ENCODE results near the gene RPUSD4. TPM values are rescaled to one million over a fixed set of nuclear protein-coding genes. Genes with fewer than 3 reads are reported as not detected.

RPUSD4 gene
- polyA plus RNA-seq, 1 of the 3 experiments (the other 2 are of a cell fraction), result 18.0 TPM

- no peaks in the 10 kb centered on the region for H3K9me2 ChIP-seq
- POLR2A ChIA-PET, result no interaction called here
- H3K4me3 ChIP-seq (ENCODE audit: low read depth in 2 of 2, low read length in 1 of 2), result no peak overlapping the region
- no peaks in the 10 kb centered on the region for H3K79me2 ChIP-seq (ENCODE audit: insufficient read depth)
- no peak overlapping the region for H3K9ac ChIP-seq
- H3K4me2 ChIP-seq, result no peak overlapping the region
- H3K27ac ChIP-seq (ENCODE audit: low read depth in 2 of 2, low read length in 1 of 2), result no peak overlapping the region
- peaks cover 0 to 3% of the 10 kb centered on the region in 2 experiments for H3K36me3 ChIP-seq (replicated peaks in 1 of 2; ENCODE audit: control insufficient read depth in 1 of 2, insufficient read depth in 2 of 2, low read length in 1 of 2)
- H2AFZ ChIP-seq (ENCODE audit: low read depth), result no peak overlapping the region
- WGBS (ENCODE audit: low lambda C conversion rate), result 90% methylated on average over 7 of the region's 15 CpGs
- no peaks in the 10 kb centered on the region for H4K20me1 ChIP-seq (ENCODE audit: insufficient read depth)
- H3F3A ChIP-seq (replicated peaks; ENCODE audit: insufficient read depth), result no peaks in the 10 kb centered on the region
- CTCF ChIA-PET, result interaction anchor here (0.6 to 1.4 kb wide), 7 partner anchors 11 to 125 kb away, joined by 3 to 4 read pairs (median 3); no protein-coding TSS in a partner anchor
- TF ChIP-seq TAF1 (IDR thresholded peaks at IDR 0.05; ENCODE audit: borderline replicate concordance, low read depth, low read length) (no peak), CHD2 (IDR thresholded peaks at IDR 0.05; ENCODE audit: low read length, partially characterized antibody) (no peak), SMC3 (IDR thresholded peaks at IDR 0.05; ENCODE audit: low read depth, low read length) (no peak), ELF1 (IDR thresholded peaks at IDR 0.05) (no peak), RXRA (IDR thresholded peaks at IDR 0.05; ENCODE audit: borderline replicate concordance, low read depth) (no peak), CTCF (IDR thresholded peaks at IDR 0.05) (no peak), USF1 (IDR thresholded peaks at IDR 0.05; ENCODE audit: borderline replicate concordance, low read depth) (no peak), MXI1 (IDR thresholded peaks at IDR 0.05; ENCODE audit: low read depth, low read length) (no peak)
- H3K27me3 ChIP-seq (ENCODE audit: insufficient read depth), result no peaks in the 10 kb centered on the region
- H3K4me1 ChIP-seq (ENCODE audit: control insufficient read depth in 1 of 2, insufficient read depth in 2 of 2, low read depth in 1 of 2, low read length in 1 of 2), result peaks cover 0 to 11% of the 10 kb centered on the region in 2 experiments; a peak in 1 of 4 replicates
- DNase-seq, result no peak
- H3K9me3 ChIP-seq, result no peaks in the 10 kb centered on the region
These were observed 25.3 kb downstream of the RPUSD4 start for GRCh38 chr11:126186025-126186698.

GRCh38 chr11:126185259-126186024 is 26.0 kb downstream of the RPUSD4 start:
- H3K9me3 ChIP-seq, result no peaks in the 10 kb centered on the region
- POLR2A ChIA-PET, result interaction anchor here (0.5 kb wide), 1 partner anchor 501 kb away, joined by 3 read pairs; no protein-coding TSS in a partner anchor
- no peaks in the 10 kb centered on the region for H3K27me3 ChIP-seq (ENCODE audit: insufficient read depth)
- H3K9me2 ChIP-seq, result no peaks in the 10 kb centered on the region
- no peak for TF ChIP-seq MEF2A (IDR thresholded peaks at IDR 0.05; ENCODE audit: borderline replicate concordance, low read depth)
- TF ChIP-seq POLR2AphosphoS5 (IDR thresholded peaks at IDR 0.05; ENCODE audit: low read depth, low read length), result no peak
- no peak for TF ChIP-seq TEAD4 (IDR thresholded peaks at IDR 0.05; ENCODE audit: borderline replicate concordance, insufficient read depth)
- no peak for TF ChIP-seq IRF3 (IDR thresholded peaks at IDR 0.05; ENCODE audit: low read depth, low read length)
- TF ChIP-seq REST (IDR thresholded peaks at IDR 0.05; ENCODE audit: low read depth, low read length), result no peak
- H3K9ac ChIP-seq, result no peak overlapping the region
- H2AFZ ChIP-seq (ENCODE audit: low read depth), result no peak overlapping the region
- H3K27ac ChIP-seq (ENCODE audit: low read depth in 2 of 2, low read length in 1 of 2), result no peak overlapping the region
- no peaks in the 10 kb centered on the region for H4K20me1 ChIP-seq (ENCODE audit: insufficient read depth)
- H3K79me2 ChIP-seq (ENCODE audit: insufficient read depth), result no peaks in the 10 kb centered on the region
- no peak overlapping the region for H3K4me3 ChIP-seq (ENCODE audit: low read depth in 2 of 2, low read length in 1 of 2)
- CTCF ChIA-PET, result interaction anchor here (1.4 kb wide), 1 partner anchor 72 kb away, joined by 3 read pairs; no protein-coding TSS in a partner anchor
- peaks cover 0 to 4% of the 10 kb centered on the region in 2 experiments; a peak in 1 of 4 replicates for H3K4me1 ChIP-seq (ENCODE audit: control insufficient read depth in 1 of 2, insufficient read depth in 2 of 2, low read depth in 1 of 2, low read length in 1 of 2)
- no peak overlapping the region for H3K4me2 ChIP-seq
- no peak for DNase-seq
- no peaks in the 10 kb centered on the region for H3K36me3 ChIP-seq (replicated peaks in 1 of 2; ENCODE audit: control insufficient read depth in 1 of 2, insufficient read depth in 2 of 2, low read length in 1 of 2)
- H3F3A ChIP-seq (replicated peaks; ENCODE audit: insufficient read depth), result no peaks in the 10 kb centered on the region
- WGBS (ENCODE audit: low lambda C conversion rate), result 93% methylated on average over 19 of the region's 26 CpGs

Data from SK-N-SH (cell line).